ENCODE measurements around the gene ANK2.

ANK2 gene

GRCh38 chr4:113080624-113081023, 31.2 kb downstream of the ANK2 start:
- Histone ChIP-seq H3K27me3 (ENCODE audit: insufficient read depth, low read length) (no peaks in the 10 kb centered on the region), H3K4me1 (ENCODE audit: insufficient read depth, low read length, severe bottlenecking) (no peaks in the 10 kb centered on the region), H3K9ac (ENCODE audit: low read length) (no peak overlapping the region), H3K4me2 (ENCODE audit: low read length) (no peak overlapping the region), H3K36me3 (ENCODE audit: insufficient read depth, low read length) (no peaks in the 10 kb centered on the region), H3K27ac (ENCODE audit: low read depth, low read length, poor library complexity, severe bottlenecking) (no peak overlapping the region), H3K9me3 (ENCODE audit: low read length) (no peaks in the 10 kb centered on the region), H3K79me2 (ENCODE audit: insufficient read depth, low read length) (no peaks in the 10 kb centered on the region), H3K9me2 (ENCODE audit: low read depth, low read length) (no peaks in the 10 kb centered on the region), H3F3A (ENCODE audit: insufficient read depth, low read length) (no peaks in the 10 kb centered on the region), H3K4me3 (ENCODE audit: low read depth, low read length, poor library complexity, severe bottlenecking) (no peak overlapping the region), H4K20me1 (ENCODE audit: insufficient read depth, low read length) (no peaks in the 10 kb centered on the region), H2AFZ (ENCODE audit: low read length) (no peak overlapping the region)
- no peak for TF ChIP-seq EZH2 (IDR thresholded peaks at IDR 0.05; ENCODE audit: borderline replicate concordance, low read length)
- no peak for TF ChIP-seq CTCF (IDR thresholded peaks at IDR 0.05; ENCODE audit: low read length)

GRCh38 chr4:113083346-113083745, 33.9 kb downstream of the ANK2 start:
- no peak overlapping the region for H3K27ac ChIP-seq (ENCODE audit: low read depth, low read length, poor library complexity, severe bottlenecking)
- no peaks in the 10 kb centered on the region for H3K4me1 ChIP-seq (ENCODE audit: insufficient read depth, low read length, severe bottlenecking)
- H3K4me3 ChIP-seq (ENCODE audit: low read depth, low read length, poor library complexity, severe bottlenecking): no peak overlapping the region
- no peak for TF ChIP-seq CTCF (IDR thresholded peaks at IDR 0.05; ENCODE audit: low read length)
- no peak for TF ChIP-seq EZH2 (IDR thresholded peaks at IDR 0.05; ENCODE audit: borderline replicate concordance, low read length)
- H3K9me2 ChIP-seq (ENCODE audit: low read depth, low read length): no peaks in the 10 kb centered on the region
- no peaks in the 10 kb centered on the region for H3K36me3 ChIP-seq (ENCODE audit: insufficient read depth, low read length)
- H3K79me2 ChIP-seq (ENCODE audit: insufficient read depth, low read length): no peaks in the 10 kb centered on the region
- H3F3A ChIP-seq (ENCODE audit: insufficient read depth, low read length): no peaks in the 10 kb centered on the region
- H3K9ac ChIP-seq (ENCODE audit: low read length): no peak overlapping the region
- H3K4me2 ChIP-seq (ENCODE audit: low read length): no peak overlapping the region
- H2AFZ ChIP-seq (ENCODE audit: low read length): no peak overlapping the region
- H4K20me1 ChIP-seq (ENCODE audit: insufficient read depth, low read length): no peaks in the 10 kb centered on the region
- no peaks in the 10 kb centered on the region for H3K9me3 ChIP-seq (ENCODE audit: low read length)
- no peaks in the 10 kb centered on the region for H3K27me3 ChIP-seq (ENCODE audit: insufficient read depth, low read length)

GRCh38 chr4:113086172-113086695, 36.8 kb downstream of the ANK2 start:
- no peak overlapping the region for H3K4me2 ChIP-seq (ENCODE audit: low read length)
- no peak overlapping the region for H3K4me3 ChIP-seq (ENCODE audit: low read depth, low read length, poor library complexity, severe bottlenecking)
- H3F3A ChIP-seq (ENCODE audit: insufficient read depth, low read length): no peaks in the 10 kb centered on the region
- H3K4me1 ChIP-seq (ENCODE audit: insufficient read depth, low read length, severe bottlenecking): no peaks in the 10 kb centered on the region
- H3K27ac ChIP-seq (ENCODE audit: low read depth, low read length, poor library complexity, severe bottlenecking): no peak overlapping the region
- no peak overlapping the region for H2AFZ ChIP-seq (ENCODE audit: low read length)
- TF ChIP-seq CTCF (IDR thresholded peaks at IDR 0.05; ENCODE audit: low read length) (no peak), EZH2 (IDR thresholded peaks at IDR 0.05; ENCODE audit: borderline replicate concordance, low read length) (no peak)
- H3K27me3 ChIP-seq (ENCODE audit: insufficient read depth, low read length): no peaks in the 10 kb centered on the region
- no peaks in the 10 kb centered on the region for H4K20me1 ChIP-seq (ENCODE audit: insufficient read depth, low read length)
- H3K36me3 ChIP-seq (ENCODE audit: insufficient read depth, low read length): no peaks in the 10 kb centered on the region
- no peaks in the 10 kb centered on the region for H3K9me3 ChIP-seq (ENCODE audit: low read length)
- H3K79me2 ChIP-seq (ENCODE audit: insufficient read depth, low read length): no peaks in the 10 kb centered on the region
- H3K9me2 ChIP-seq (ENCODE audit: low read depth, low read length): no peaks in the 10 kb centered on the region
- no peak overlapping the region for H3K9ac ChIP-seq (ENCODE audit: low read length)

Data from OCI-LY1 (cell line).